Keratinocyte (primary cell): ENCODE measurements around the gene ZSCAN16.

Source experiments
- CTCF ChIP-seq, 3 experiments: IDR thresholded peaks in 1 of 3; conservative IDR thresholded peaks in 1 of 3; optimal IDR thresholded peaks in 1 of 3; 2 replicates in 2 of 3; 3 replicates in 1 of 3; pipeline versions ENCODE3 to v1.5.1; 2011; ENCODE audit warnings: low read length in 3 of 3, mild to moderate bottlenecking in 3 of 3, moderate library complexity in 2 of 3, control low read depth in 1 of 3, inconsistent platforms in 1 of 3; ENCODE audit not compliant: insufficient read depth in 2 of 3; ENCODE audit errors: extremely low read depth in 1 of 3
- EZH2 ChIP-seq: IDR thresholded peaks from one replicate; pipeline ENCODE4 v1.6.1; 2012; ENCODE audit warnings: inconsistent platforms, mild to moderate bottlenecking, low read length, moderate library complexity

GRCh38 chr6:28141500-28142329 lies 17.3 kb downstream of the ZSCAN16 start, which contains the start of gene ZKSCAN8:
- TF ChIP-seq CTCF (optimal IDR thresholded peaks at IDR 0.05 in 1 of 3, IDR thresholded peaks at IDR 0.05 in 1 of 3, conservative IDR thresholded peaks at IDR 0.05 in 1 of 3; ENCODE audit: extremely low read depth in 1 of 3, insufficient read depth in 2 of 3, low read length in 3 of 3) (no peak), EZH2 (no peak)
